Hematopoietic multipotent progenitor cell (in vitro differentiated cells): ENCODE data around the gene BMPR1A. TPM values are rescaled to one million over a fixed set of nuclear protein-coding genes. Genes with fewer than 3 reads are reported as not detected.
"Not testable (repeated sequence)": the region's sequence is repeated elsewhere in the genome, so short reads cannot be mapped to it uniquely, and the experiment has no call there.

ENCODE experiments used
- DNase-seq, 3 donors: peaks; one replicate each; pipeline ENCODE4 v3.0.0-alpha.2; 2011 to 2015; ENCODE audit warnings: low read depth in 2 of 3, low spot score in 2 of 3
- small RNA-seq: library from RNA; depleted of rRNA; stranded (forward); fragments of <200 nt; gene quantifications from one replicate; pipeline ENCODE3, GENCODE V24; 2012
- total RNA-seq: library from RNA; depleted of rRNA; stranded (reverse); fragments of >200 nt; gene quantifications from one replicate; pipeline ENCODE4 v1.2.3, GENCODE V29; 2012

BMPR1A gene
- total RNA-seq, 1 donor, result under 0.01 TPM

DNA sequence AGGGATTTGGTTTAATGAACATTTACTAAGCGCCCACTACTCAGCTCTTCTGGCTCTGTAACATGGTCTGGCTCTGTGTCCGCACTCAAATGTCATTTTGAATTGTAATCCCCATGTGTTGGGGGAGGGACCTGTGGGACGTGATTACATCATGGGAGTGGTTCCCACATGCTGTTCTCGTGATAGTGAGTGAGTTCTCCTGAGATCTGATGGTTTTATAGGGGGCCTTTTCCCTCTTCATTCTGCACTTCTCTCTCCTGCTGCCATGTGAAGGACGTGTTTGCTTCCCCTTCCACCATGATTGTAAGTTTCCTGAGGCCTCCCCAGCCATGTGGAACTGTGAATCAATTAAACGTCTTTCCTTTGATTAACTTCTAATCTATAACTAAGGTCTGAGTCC, 224.6 kb downstream of the BMPR1A start:
- DNase-seq, result not testable (repeated sequence)

- DNase-seq, result no peak
These were observed 225.3 kb downstream of the BMPR1A start for GRCh38 chr10:86981716-86982115.

Small RNA genes within 50 kb of the gene (small RNA-seq; reads per million reads assigned to genes)
- gene RNU1-19P, result not detected

Other genes starting within 250 kb of the BMPR1A start
- 36.4 TPM for gene WAPL, start 234.8 kb upstream of the BMPR1A start, total RNA-seq
- not detected for gene OPN4, start 102.1 kb upstream of the BMPR1A start, total RNA-seq
- gene LDB3, start 88.1 kb upstream of the BMPR1A start, total RNA-seq, result not detected
- gene MMRN2, start 201.0 kb downstream of the BMPR1A start, total RNA-seq, result 0.27 TPM
- gene SNCG, start 202.0 kb downstream of the BMPR1A start, total RNA-seq, result not detected
- gene ADIRF, start 211.9 kb downstream of the BMPR1A start, total RNA-seq, result not detected